Measurements from ENCODE around the gene QRFP. TPM values are rescaled to one million over a fixed set of nuclear protein-coding genes. Genes with fewer than 3 reads are reported as not detected.

Gene QRFP
- total RNA-seq, 1 donor from 2014 or later: not detected

- Histone ChIP-seq H3K27me3 (ENCODE audit: control insufficient read depth, insufficient read depth, low read length) (peaks cover 14% of the 10 kb centered on the region), H3K4me3 (ENCODE audit: low read depth, low read length) (peak within 1 kb of the TSS; percentile 48), H3K36me3 (ENCODE audit: control insufficient read depth, insufficient read depth, low read length) (no peaks in the 10 kb centered on the region)
- FAIRE-seq (no peak), DNase-seq (ENCODE audit: low read depth) (no peak)
- peak; percentile 47 for TF ChIP-seq CTCF (IDR thresholded peaks at IDR 0.05; ENCODE audit: insufficient read depth, low read length, severe bottlenecking)
Measured at GRCh38 chr9:130938652-130939404, 42.2 kb upstream of the QRFP start, which contains the start of gene FIBCD1. Gene FIBCD1, minus strand, starts transcription at chr9:130939247. Its CDS starts 640 bp downstream, at chr9:130938607.

GRCh38 chr9:130938184-130938651 is 41.6 kb upstream of the QRFP start:
- DNase-seq (ENCODE audit: low read depth) (no peak), FAIRE-seq (no peak)
- Histone ChIP-seq H3K4me3 (ENCODE audit: low read depth, low read length) (peak overlapping the region; percentile 48), H3K27me3 (ENCODE audit: control insufficient read depth, insufficient read depth, low read length) (peaks cover 14% of the 10 kb centered on the region), H3K36me3 (ENCODE audit: control insufficient read depth, insufficient read depth, low read length) (no peaks in the 10 kb centered on the region)
- TF ChIP-seq CTCF (IDR thresholded peaks at IDR 0.05; ENCODE audit: insufficient read depth, low read length, severe bottlenecking): no peak

GRCh38 chr9:130937146-130938076 is 40.8 kb upstream of the QRFP start:
- H3K4me3 ChIP-seq (ENCODE audit: low read depth, low read length): no peak overlapping the region
- no peak for FAIRE-seq
- no peak for TF ChIP-seq CTCF (IDR thresholded peaks at IDR 0.05; ENCODE audit: insufficient read depth, low read length, severe bottlenecking)
- no peaks in the 10 kb centered on the region for H3K36me3 ChIP-seq (ENCODE audit: control insufficient read depth, insufficient read depth, low read length)
- peaks cover 15% of the 10 kb centered on the region for H3K27me3 ChIP-seq (ENCODE audit: control insufficient read depth, insufficient read depth, low read length)
- no peak for DNase-seq (ENCODE audit: low read depth)

- no peak for TF ChIP-seq CTCF (IDR thresholded peaks at IDR 0.05; ENCODE audit: insufficient read depth, low read length, severe bottlenecking)
- H3K4me3 ChIP-seq (ENCODE audit: low read depth, low read length): no peak overlapping the region
- peak; percentile 31 for DNase-seq (ENCODE audit: low read depth)
- H3K27me3 ChIP-seq (ENCODE audit: control insufficient read depth, insufficient read depth, low read length): peaks cover 10% of the 10 kb centered on the region
- H3K36me3 ChIP-seq (ENCODE audit: control insufficient read depth, insufficient read depth, low read length): no peaks in the 10 kb centered on the region
- no peak for FAIRE-seq
Measured at GRCh38 chr9:130936285-130937117, 39.9 kb upstream of the QRFP start.

GRCh38 chr9:130935648-130936271 is 39.1 kb upstream of the QRFP start:
- FAIRE-seq (no peak), DNase-seq (ENCODE audit: low read depth) (no peak)
- Histone ChIP-seq H3K4me3 (ENCODE audit: low read depth, low read length) (no peak overlapping the region), H3K36me3 (ENCODE audit: control insufficient read depth, insufficient read depth, low read length) (no peaks in the 10 kb centered on the region), H3K27me3 (ENCODE audit: control insufficient read depth, insufficient read depth, low read length) (peaks cover 7% of the 10 kb centered on the region)
- no peak for TF ChIP-seq CTCF (IDR thresholded peaks at IDR 0.05; ENCODE audit: insufficient read depth, low read length, severe bottlenecking)
